Panc1 (cell line): Measurements from ENCODE around the gene LAMA1. TPM values are rescaled to one million over a fixed set of nuclear protein-coding genes. Genes with fewer than 3 reads are reported as not detected.

Experiments used
- ATAC-seq: fragments of 200-7000 bp; cut with Tn5 transposase; 2 replicates; pipeline ENCODE4 v1.9.1; 2020; ENCODE audit warnings: mild to moderate bottlenecking, moderate library complexity
- BruUV-seq: library from RNA; stranded (reverse); fragments of 400-500 nt; replicated peaks from 2 replicates; lab custom pipeline; 2021; lab: Mats Ljungman, UMichigan
- CTCF ChIA-PET: fragments of 300-600 bp; sonication (Branson Sonifier 250); formaldehyde crosslinking; loops from one replicate; lab custom pipeline; 2022; ENCODE audit warnings: antibody characterized with exemption; lab: Charles Lee
- POLR2A ChIA-PET: fragments of 300-600 bp; sonication (Branson Sonifier 250); formaldehyde crosslinking; loops from one replicate; lab custom pipeline; 2022; ENCODE audit warnings: antibody characterized with exemption; lab: Charles Lee
- DNase-seq: peaks from one replicate; pipeline ENCODE4 v3.0.0-alpha.2; 2010; ENCODE audit warnings: low read depth, low spot score
- H3K27ac ChIP-seq: 2 replicates; pipeline ENCODE4 v1.5.1; 2011; ENCODE audit warnings: mild to moderate bottlenecking, low read length, inconsistent platforms
- H3K27me3 ChIP-seq: fragments of 200-500 bp; sonication (Bioruptor generic); 2 replicates; pipeline ENCODE4 v1.6.0; 2014; ENCODE audit warnings: low read length, inconsistent platforms; ENCODE audit not compliant: control insufficient read depth, insufficient read depth
- H3K36me3 ChIP-seq: fragments of 200-500 bp; sonication (Bioruptor generic); 2 replicates; pipeline ENCODE4 v1.5.1; 2014; ENCODE audit warnings: inconsistent platforms, mild to moderate bottlenecking, low read length, moderate library complexity; ENCODE audit not compliant: control insufficient read depth, insufficient read depth
- H3K4me1 ChIP-seq: 2 replicates; pipeline ENCODE4 v1.5.1; 2011; ENCODE audit warnings: inconsistent platforms, mild to moderate bottlenecking, low read length, moderate library complexity; ENCODE audit not compliant: control insufficient read depth, insufficient read depth
- H3K4me3 ChIP-seq, 2 experiments: 2 replicates each; pipeline ENCODE4 v1.5.1; 2011 to 2012; ENCODE audit warnings: low read depth in 2 of 2, low read length in 2 of 2, mild to moderate bottlenecking in 2 of 2, inconsistent platforms in 1 of 2, moderate library complexity in 1 of 2
- H3K9me3 ChIP-seq: fragments of 200-500 bp; sonication (Bioruptor generic); 2 replicates; pipeline ENCODE4 v1.5.1; 2014; ENCODE audit warnings: low read depth, mild to moderate bottlenecking, inconsistent platforms, low read length, moderate library complexity; ENCODE audit not compliant: control insufficient read depth, insufficient read depth
- CTCF ChIP-seq: fragments of 450-650 bp; IDR thresholded peaks from 2 replicates; pipeline ENCODE4 v1.5.1; 2017; ENCODE audit warnings: mild to moderate bottlenecking
- POLR2AphosphoS5 ChIP-seq: IDR thresholded peaks from 2 replicates; pipeline ENCODE4 v1.6.1; 2012; ENCODE audit warnings: mild to moderate bottlenecking, low read depth, low read length, moderate library complexity
- REST ChIP-seq, 2 experiments: IDR thresholded peaks; 2 replicates each; pipeline ENCODE4 v1.6.1; 2011 to 2012; ENCODE audit warnings: low read depth in 2 of 2, control low read depth in 1 of 2, low read length in 1 of 2, mild to moderate bottlenecking in 1 of 2, moderate library complexity in 1 of 2; ENCODE audit not compliant: insufficient read depth in 1 of 2
- SIN3A ChIP-seq: IDR thresholded peaks from 2 replicates; pipeline ENCODE4 v1.6.1; 2012; ENCODE audit warnings: low read depth, mild to moderate bottlenecking, low read length, moderate library complexity, borderline replicate concordance; ENCODE audit not compliant: insufficient read depth
- TCF7L2 ChIP-seq: IDR thresholded peaks from 2 replicates; pipeline ENCODE4 v1.6.1; 2011; ENCODE audit warnings: mild to moderate bottlenecking, low read depth, low read length, inconsistent platforms
- in situ Hi-C: cut with HindIII; loops from 2 replicates; pipeline ENCODE4 v1.10.0; 2016; ENCODE audit warnings: low sequenced_read_pairs, low pct_unique_long_range_greater_than_20kb
- intact Hi-C: fragments of 100-400 bp; cut with micrococcal nuclease; formaldehyde crosslinking; loops from one replicate; pipeline ENCODE4 v1.10.0; 2022; ENCODE audit not compliant: unreplicated experiment
- total RNA-seq: library from RNA; stranded (reverse); gene quantifications from one replicate; pipeline ENCODE4 v1.2.1, GENCODE V29; 2021; ENCODE audit not compliant: unreplicated experiment

Gene LAMA1
- total RNA-seq, 1 experiment from 2014 or later, result 0.03 TPM

GRCh38 chr18:7105943-7106342 lies 11.7 kb downstream of the LAMA1 start:
- no peak for TF ChIP-seq CTCF
- no peaks in the 10 kb centered on the region for H3K4me1 ChIP-seq
- no peak overlapping the region for H3K4me3 ChIP-seq
- H3K27me3 ChIP-seq, result no peaks in the 10 kb centered on the region
- no peak overlapping the region for H3K27ac ChIP-seq
- ChIA-PET CTCF (no interaction called here), POLR2A (no interaction called here)
- intact Hi-C loops, result no loop called here
- H3K36me3 ChIP-seq, result no peaks in the 10 kb centered on the region
- in situ Hi-C loops, result no loop called here
- H3K9me3 ChIP-seq, result no peaks in the 10 kb centered on the region
- DNase-seq (no peak), ATAC-seq (no peak)
- BruUV-seq, result no TSS peak

DNA sequence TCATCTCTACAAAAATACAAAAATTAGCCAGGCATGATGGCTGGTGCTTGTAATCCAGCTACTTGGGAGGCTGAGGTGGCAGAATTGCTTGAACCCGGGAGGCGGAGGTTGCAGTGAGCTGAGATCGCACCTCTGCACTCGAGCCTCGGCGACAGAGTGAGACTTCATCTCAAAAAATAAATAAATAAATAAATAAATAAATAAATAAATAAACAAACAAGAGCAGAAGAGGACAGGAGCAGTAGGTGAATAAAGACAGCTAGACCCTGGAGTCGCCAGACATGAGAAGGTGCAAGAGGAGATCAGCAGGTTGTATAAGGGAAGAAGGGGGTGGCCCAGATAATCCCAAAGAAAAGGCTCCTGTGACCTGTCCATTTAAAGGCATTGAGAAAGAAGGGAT lies 12.3 kb downstream of the LAMA1 start:
- Histone ChIP-seq H3K4me1 (no peaks in the 10 kb centered on the region), H3K27ac (no peak overlapping the region), H3K9me3 (no peaks in the 10 kb centered on the region), H3K4me3 (no peak overlapping the region), H3K27me3 (no peaks in the 10 kb centered on the region), H3K36me3 (no peaks in the 10 kb centered on the region)
- BruUV-seq, result no TSS peak
- POLR2A ChIA-PET, result no interaction called here
- intact Hi-C loops (no loop called here), in situ Hi-C loops (no loop called here)
- CTCF ChIA-PET, result no interaction called here
- TF ChIP-seq SIN3A, result no peak
- TF ChIP-seq POLR2AphosphoS5, result no peak
- ATAC-seq (no peak), DNase-seq (no peak)

DNA sequence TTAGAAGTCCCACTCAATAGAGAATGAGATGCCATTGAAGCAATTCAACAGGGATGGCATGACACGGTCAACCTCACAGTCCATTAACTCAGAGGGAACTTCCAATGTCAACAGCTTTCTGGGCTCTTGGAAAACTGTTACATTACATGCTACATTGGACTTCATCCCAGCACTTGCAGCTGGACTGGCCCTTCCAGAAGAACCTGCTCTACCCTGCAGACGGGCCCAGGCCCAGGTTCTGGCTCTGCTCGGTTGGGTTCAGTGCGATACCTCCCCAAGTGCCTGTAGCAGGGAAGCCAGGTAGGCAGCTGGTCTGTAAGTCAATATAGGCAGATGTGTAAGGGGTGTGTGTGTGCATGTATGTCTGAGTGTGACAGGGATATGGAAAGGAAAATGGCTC lies 12.9 kb downstream of the LAMA1 start:
- POLR2A ChIA-PET, result no interaction called here
- intact Hi-C loops (no loop called here), in situ Hi-C loops (no loop called here)
- ATAC-seq (no peak), DNase-seq (no peak)
- Histone ChIP-seq H3K4me1 (no peaks in the 10 kb centered on the region), H3K36me3 (no peaks in the 10 kb centered on the region), H3K4me3 (no peak overlapping the region), H3K27ac (no peak overlapping the region), H3K9me3 (no peaks in the 10 kb centered on the region), H3K27me3 (no peaks in the 10 kb centered on the region)
- CTCF ChIA-PET, result no interaction called here
- BruUV-seq, result no TSS peak
- TF ChIP-seq SIN3A (no peak), REST (IDR thresholded peaks at IDR 0.05; ENCODE audit: insufficient read depth in 1 of 2, low read depth in 2 of 2, low read length in 1 of 2) (no peak), POLR2AphosphoS5 (no peak), TCF7L2 (no peak), CTCF (no peak)
